GM12878 (cell line): ENCODE results near the gene AGK. TPM values are rescaled to one million over a fixed set of nuclear protein-coding genes. Genes with fewer than 3 reads are reported as not detected.

Experiments
- ATAC-seq: fragments of 200-7000 bp; cut with Tn5 transposase; 3 replicates; pipeline ENCODE4 v1.9.1; 2020; ENCODE audit warnings: mild to moderate bottlenecking, moderate library complexity
- BruUV-seq: library from RNA; stranded (reverse); fragments of 400-500 nt; replicated peaks from 2 replicates; lab custom pipeline; 2021; lab: Mats Ljungman, UMichigan
- CTCF ChIA-PET: fragments of 300-600 bp; sonication (Branson Sonifier 250); formaldehyde crosslinking; extraction: SDS; loops from one replicate; lab custom pipeline; 2021; ENCODE audit warnings: inconsistent platforms; lab: Yijun Ruan, JAX
- POLR2A ChIA-PET: fragments of 350-600 bp; formaldehyde crosslinking; extraction: SDS; loops from one replicate; lab custom pipeline; 2021; ENCODE audit warnings: inconsistent platforms; lab: Charles Lee
- RAD21 ChIA-PET: fragments of 300-600 bp; sonication (Branson Sonifier 250); formaldehyde crosslinking; loops from one replicate; lab custom pipeline; 2023; ENCODE audit warnings: antibody characterized with exemption; ENCODE audit not compliant: unreplicated experiment; lab: Charles Lee
- SMC1A ChIA-PET: fragments of 300-600 bp; sonication (Branson Sonifier 250); formaldehyde crosslinking; loops from one replicate; lab custom pipeline; 2023; ENCODE audit not compliant: unreplicated experiment, uncharacterized antibody; lab: Charles Lee
- DNase-seq: peaks from one replicate; pipeline ENCODE4 v3.0.0-alpha.2; 2011; ENCODE audit warnings: low read depth, low spot score
- FAIRE-seq: peaks from 3 replicates; lab custom pipeline; 2011; peaks lifted over from hg19 to GRCh38; lab: Jason Lieb, UNC
- H2AFZ ChIP-seq: 2 replicates; pipeline ENCODE4 v1.6.0; 2011; ENCODE audit warnings: low read depth, low read length, control low read depth; ENCODE audit not compliant: control insufficient read depth
- H3K27ac ChIP-seq: 2 replicates; pipeline ENCODE4 v1.5.1; 2011; ENCODE audit warnings: control low read depth; ENCODE audit not compliant: control insufficient read depth, insufficient read depth
- H3K27me3 ChIP-seq, 2 experiments: replicated peaks in 1 of 2; 2 replicates each; pipeline versions ENCODE4 v1.6.0 to v1.6.1; 2011; ENCODE audit warnings: low read length in 1 of 2; ENCODE audit not compliant: control insufficient read depth in 2 of 2, insufficient read depth in 2 of 2
- H3K36me3 ChIP-seq, 2 experiments: 2 replicates each; pipeline ENCODE4 v1.5.1; 2011; ENCODE audit warnings: low read length in 1 of 2; ENCODE audit not compliant: control insufficient read depth in 2 of 2, insufficient read depth in 2 of 2
- H3K4me1 ChIP-seq: 2 replicates; pipeline ENCODE4 v1.6.1; 2011; ENCODE audit warnings: mild to moderate bottlenecking, low read length, moderate library complexity, mixed read lengths; ENCODE audit not compliant: control insufficient read depth, insufficient read depth
- H3K4me2 ChIP-seq: 2 replicates; pipeline ENCODE4 v1.6.0; 2011; ENCODE audit warnings: control low read depth; ENCODE audit not compliant: control insufficient read depth, insufficient read depth
- H3K4me3 ChIP-seq: fragments of 200-600 bp; sonication (generic); 2 replicates; pipeline ENCODE4 v1.5.1; 2016
- H3K79me2 ChIP-seq: 2 replicates; pipeline ENCODE4 v1.6.0; 2011; ENCODE audit warnings: low read length; ENCODE audit not compliant: control insufficient read depth, insufficient read depth
- H3K9ac ChIP-seq: 2 replicates; pipeline ENCODE4 v1.8.0; 2011; ENCODE audit warnings: low read length, control low read depth, mixed read lengths; ENCODE audit not compliant: control insufficient read depth, insufficient read depth
- H3K9me3 ChIP-seq: replicated peaks from 3 replicates; pipeline ENCODE4 v1.5.1; 2011; ENCODE audit warnings: mild to moderate bottlenecking, low read length; ENCODE audit not compliant: control insufficient read depth, insufficient read depth
- H4K20me1 ChIP-seq: 2 replicates; pipeline ENCODE4 v1.6.0; 2011; ENCODE audit not compliant: control insufficient read depth, insufficient read depth
- CEBPZ ChIP-seq: fragments of 150-350 bp; IDR thresholded peaks from 2 replicates; pipeline ENCODE4 v1.6.1; 2016; ENCODE audit warnings: low read depth, low read length
- HDAC6 ChIP-seq: fragments of 200-600 bp; sonication (generic); IDR thresholded peaks from one replicate; pipeline ENCODE4 v1.8.0; 2017; ENCODE audit warnings: antibody characterized with exemption; ENCODE audit not compliant: unreplicated experiment
- IKZF1 ChIP-seq: fragments of 450-650 bp; conservative IDR thresholded peaks from 2 replicates; pipeline ENCODE4 v1.6.1; 2017; ENCODE audit warnings: antibody characterized with exemption, mild to moderate bottlenecking
- MEF2B ChIP-seq: fragments of 450-650 bp; IDR thresholded peaks from 2 replicates; pipeline ENCODE4 v1.6.1; 2018; ENCODE audit warnings: mild to moderate bottlenecking, moderate library complexity; ENCODE audit not compliant: partially characterized antibody, poor library complexity, severe bottlenecking
- MYB ChIP-seq: fragments of 150-350 bp; IDR thresholded peaks from 2 replicates; pipeline ENCODE4 v1.6.1; 2014; ENCODE audit warnings: mild to moderate bottlenecking, low read depth, low read length, borderline replicate concordance
- NR2C2 ChIP-seq: IDR thresholded peaks from 2 replicates; pipeline ENCODE4 v1.6.1; 2011; ENCODE audit warnings: borderline replicate concordance, low read depth; ENCODE audit not compliant: control insufficient read depth, insufficient read length
- RELA ChIP-seq: fragments of 450-650 bp; IDR thresholded peaks from 2 replicates; pipeline ENCODE4 v1.8.0; 2014; ENCODE audit warnings: borderline replicate concordance; ENCODE audit not compliant: partially characterized antibody
- SPI1 ChIP-seq: IDR thresholded peaks from 2 replicates; pipeline ENCODE4 v1.6.1; 2011; ENCODE audit warnings: low read depth, mild to moderate bottlenecking, low read length, moderate library complexity, borderline replicate concordance; ENCODE audit not compliant: insufficient read depth
- SUPT20H ChIP-seq: IDR thresholded peaks from 2 replicates; pipeline ENCODE4 v1.6.1; 2011; ENCODE audit warnings: low read depth, mild to moderate bottlenecking, low read length, moderate library complexity, borderline replicate concordance; ENCODE audit not compliant: control insufficient read depth
- ZNF274 ChIP-seq: IDR thresholded peaks from one replicate; pipeline ENCODE4 v1.8.0; 2011; ENCODE audit not compliant: insufficient read length, insufficient read depth
- ZNF687 ChIP-seq: fragments of 450-650 bp; IDR thresholded peaks from 2 replicates; pipeline ENCODE4 v1.6.1; 2017; ENCODE audit warnings: mild to moderate bottlenecking, moderate library complexity
- in situ Hi-C: fragments of 300-500 bp; cut with MboI; formaldehyde crosslinking; loops from 9 replicates; pipeline ENCODE4 v1.14.3; 2018; ENCODE audit warnings: mixed read lengths
- intact Hi-C: fragments of 100-400 bp; cut with micrococcal nuclease; formaldehyde crosslinking; loops from one replicate; pipeline ENCODE4 v1.14.2; 2022; ENCODE audit not compliant: unreplicated experiment
- polyA plus RNA-seq, 11 experiments: library from polyadenylated mRNA; depleted of rRNA in 4 of 11; unstranded in 6 of 11; stranded (reverse) in 5 of 11; fragments of >200 nt; fragmentation: Nextera tagmentation in 4 of 11; fragmentation: Illumina TruSeq in 1 of 11; extraction: Ambion mirVana in 4 of 11; extraction: Trizol in 1 of 11; gene quantifications; 1 replicate in 1 of 11; 2 replicates in 10 of 11; pipeline versions ENCODE4 v1.2.1 to v1.2.3, GENCODE V29; 2011 to 2016; ENCODE audit warnings: inconsistent platforms in 2 of 11, missing spikeins in 2 of 11, low read depth in 1 of 11
- total RNA-seq, 4 experiments: library from RNA; depleted of rRNA in 3 of 4; stranded (reverse); fragments of >200 nt in 3 of 4; fragmentation: Illumina TruSeq in 1 of 4; extraction: Trizol in 1 of 4; gene quantifications; 2 replicates each; pipeline versions ENCODE4 v1.2.1 to v1.2.3, GENCODE V29; 2013 to 2021
- TF ChIP-seq, protein P1 (sequence below): IDR thresholded peaks from 2 replicates; pipeline ENCODE4 v1.6.1; 2012; ENCODE audit warnings: low read depth, low read length, improper control_type of control experiment

Gene AGK
- total and polyA plus RNA-seq, 10 of the 15 experiments (the other 5 are each of a cell fraction or from before 2014, with no cell fraction given): 32.5 to 85.6 (median 47.8) TPM

DNA sequence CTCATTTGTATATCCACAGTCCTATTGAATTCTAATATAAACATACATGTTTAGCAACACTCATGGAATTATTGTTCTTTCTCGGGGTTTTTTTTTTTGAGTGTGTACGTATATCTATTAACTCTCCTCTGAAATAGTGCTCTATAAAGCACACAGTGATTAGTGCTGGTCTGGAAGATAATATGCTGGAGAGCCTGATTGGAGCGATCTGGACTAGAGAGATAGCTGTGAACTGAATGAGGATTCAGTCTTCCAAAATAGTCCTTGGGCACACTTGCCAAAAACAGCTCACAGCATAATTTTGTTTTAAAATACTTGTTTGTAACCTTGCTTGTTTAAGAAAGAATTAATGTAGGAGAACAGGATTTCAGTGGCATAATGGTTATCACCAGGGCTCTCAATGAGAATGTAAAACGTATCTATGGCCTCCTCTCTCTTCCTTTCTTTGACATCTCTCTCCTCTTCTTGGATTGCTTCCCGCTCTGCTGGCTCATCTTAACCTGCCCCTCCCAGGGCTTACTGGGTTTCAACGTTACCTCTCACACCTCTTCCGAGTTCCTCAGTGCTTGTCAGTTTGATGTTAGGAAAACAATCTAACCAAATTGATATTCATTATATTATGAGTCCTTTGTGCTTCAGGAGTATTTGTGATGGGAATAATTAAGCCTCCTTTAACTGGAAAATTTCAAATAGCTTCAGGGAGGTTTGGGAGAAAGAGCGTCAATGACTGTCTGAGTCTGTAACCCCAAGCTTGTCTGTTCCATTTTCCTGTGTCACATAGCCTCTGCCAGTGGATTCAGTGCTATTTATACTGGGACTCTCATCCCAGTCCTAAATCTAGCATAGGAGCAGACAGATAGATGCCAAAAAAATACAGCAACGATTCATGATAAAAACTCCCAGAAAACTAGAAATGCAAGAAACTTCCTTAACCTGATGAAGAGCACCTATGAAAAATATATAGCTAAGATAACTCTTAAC lies 16.2 kb upstream of the AGK start (continued):
- TF ChIP-seq ZNF687 (no peak), HDAC6 (no peak), MEF2B (no peak), ZNF274 (no peak), SUPT20H (no peak), NR2C2 (no peak)

GRCh38 chr7:141537906-141538305 lies 13.3 kb upstream of the AGK start:
- FAIRE-seq (no peak), ATAC-seq (no peak), DNase-seq (no peak)
- no peak overlapping the region for H3K4me2 ChIP-seq
- H3K9ac ChIP-seq: no peak overlapping the region
- intact Hi-C loops: loop anchor here (5.0 to 10.0 kb wide), 3 partner anchors 223 to 726 kb away; no protein-coding TSS in a partner anchor
- ChIA-PET CTCF (no interaction called here), SMC1A (no interaction called here), RAD21 (no interaction called here), POLR2A (no interaction called here)
- H3K27ac ChIP-seq: no peak overlapping the region
- no peak overlapping the region for H3K4me3 ChIP-seq
- in situ Hi-C loops: loop anchor here (25.0 kb wide), 1 partner anchor 726 kb away; no protein-coding TSS in a partner anchor
- H4K20me1 ChIP-seq: no peaks in the 10 kb centered on the region
- BruUV-seq: no TSS peak
- H3K9me3 ChIP-seq: no peaks in the 10 kb centered on the region
- no peak overlapping the region for H2AFZ ChIP-seq
- H3K79me2 ChIP-seq: no peaks in the 10 kb centered on the region
- H3K4me1 ChIP-seq: no peaks in the 10 kb centered on the region
- no peak for TF ChIP-seq SPI1
- TF ChIP-seq, protein P1, sequence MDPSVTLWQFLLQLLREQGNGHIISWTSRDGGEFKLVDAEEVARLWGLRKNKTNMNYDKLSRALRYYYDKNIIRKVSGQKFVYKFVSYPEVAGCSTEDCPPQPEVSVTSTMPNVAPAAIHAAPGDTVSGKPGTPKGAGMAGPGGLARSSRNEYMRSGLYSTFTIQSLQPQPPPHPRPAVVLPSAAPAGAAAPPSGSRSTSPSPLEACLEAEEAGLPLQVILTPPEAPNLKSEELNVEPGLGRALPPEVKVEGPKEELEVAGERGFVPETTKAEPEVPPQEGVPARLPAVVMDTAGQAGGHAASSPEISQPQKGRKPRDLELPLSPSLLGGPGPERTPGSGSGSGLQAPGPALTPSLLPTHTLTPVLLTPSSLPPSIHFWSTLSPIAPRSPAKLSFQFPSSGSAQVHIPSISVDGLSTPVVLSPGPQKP: no peak
- no peak for TF ChIP-seq RELA
- TF ChIP-seq IKZF1: no peak
- no peak for TF ChIP-seq CEBPZ
- no peak for TF ChIP-seq HDAC6
- TF ChIP-seq MYB: no peak
- H3K36me3 ChIP-seq: no peaks in the 10 kb centered on the region
- H3K27me3 ChIP-seq: no peaks in the 10 kb centered on the region
